HG02938 (cell line): ENCODE data around the gene ZNF488.
"Not testable (repeated sequence)": the region's sequence is repeated elsewhere in the genome, so short reads cannot be mapped to it uniquely, and the experiment has no call there.

ENCODE experiments used
- ATAC-seq: cut with Tn5 transposase; IDR thresholded peaks from one replicate; pipeline ENCODE4 v1.9.1; 2021; ENCODE audit warnings: mild to moderate bottlenecking, moderate library complexity; ENCODE audit not compliant: unreplicated experiment

ZNF488 gene

DNA sequence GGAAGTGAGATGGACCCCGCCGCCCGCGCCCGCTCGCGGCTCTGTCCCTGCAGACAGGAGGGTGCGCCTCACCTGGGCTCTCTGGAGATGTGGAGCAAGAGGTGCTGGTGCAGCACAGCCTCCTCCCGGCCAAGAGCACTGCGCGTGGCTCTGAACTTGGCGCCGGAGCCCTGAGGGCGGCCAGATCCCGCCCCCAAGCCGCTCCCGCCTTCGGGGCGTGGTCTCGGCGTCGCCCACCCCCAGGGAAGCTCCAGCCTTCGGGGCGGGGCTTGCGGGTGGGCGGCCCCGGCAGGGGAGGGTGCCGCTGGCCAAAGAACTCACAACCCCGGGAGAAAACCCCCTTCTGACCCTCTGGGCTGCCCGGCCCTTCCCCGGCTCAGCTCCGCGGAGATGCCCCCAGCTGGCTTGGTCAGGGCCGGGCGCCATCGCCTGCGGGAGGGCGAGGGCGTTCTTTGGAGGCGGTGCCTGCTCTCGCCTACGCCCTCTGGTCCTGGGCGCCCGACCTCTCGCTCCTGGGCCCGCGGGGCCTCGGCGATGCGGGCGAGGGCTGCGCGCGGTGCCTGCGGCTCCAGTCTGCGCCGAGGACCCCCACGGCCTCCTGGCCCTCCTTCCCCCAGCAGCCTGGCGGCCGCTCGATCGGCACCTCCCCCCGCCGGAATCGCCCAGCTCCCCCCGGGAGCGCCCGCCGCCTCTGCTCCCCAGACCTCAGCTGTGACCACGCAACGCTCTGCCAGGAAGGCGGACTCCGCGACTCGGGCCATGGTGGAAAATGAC lies at the start of gene ZNF488:
TSS of gene ZNF488 (minus strand) at position 146 of the 774 bp plus-strand sequence. CDS start 15,464 bp downstream, outside the sequence.
- peak; percentile 72 for ATAC-seq

DNA sequence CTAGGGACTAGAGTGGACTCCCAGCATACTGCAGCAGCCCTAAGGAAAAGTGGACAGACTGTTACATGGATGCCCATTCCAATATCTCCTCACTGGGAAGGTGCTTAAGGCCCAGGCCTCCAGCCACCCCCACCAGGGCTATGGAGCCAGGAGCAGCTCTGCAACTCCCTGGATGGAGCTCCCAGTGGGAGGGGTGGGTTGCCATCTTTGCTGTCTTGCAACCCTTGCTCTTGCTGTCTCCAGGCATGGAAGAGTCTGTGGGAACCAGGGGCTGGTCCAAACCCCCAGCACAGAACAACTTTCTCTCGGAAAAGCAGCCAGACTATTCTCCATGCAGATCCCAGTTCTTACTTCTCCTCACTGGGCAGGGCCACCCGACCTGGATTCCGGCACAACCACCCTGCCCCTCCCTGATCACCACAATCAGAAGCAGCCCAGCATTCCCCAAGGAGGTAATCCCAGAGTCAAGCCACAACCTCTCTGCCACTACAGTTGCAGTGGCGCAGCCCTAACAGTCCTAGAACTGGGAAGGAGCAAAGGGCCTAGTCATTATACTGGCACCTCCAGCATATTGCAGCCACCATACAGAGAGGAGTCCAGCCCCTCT lies 41.8 kb upstream of the ZNF488 start:
- no peak for ATAC-seq

DNA sequence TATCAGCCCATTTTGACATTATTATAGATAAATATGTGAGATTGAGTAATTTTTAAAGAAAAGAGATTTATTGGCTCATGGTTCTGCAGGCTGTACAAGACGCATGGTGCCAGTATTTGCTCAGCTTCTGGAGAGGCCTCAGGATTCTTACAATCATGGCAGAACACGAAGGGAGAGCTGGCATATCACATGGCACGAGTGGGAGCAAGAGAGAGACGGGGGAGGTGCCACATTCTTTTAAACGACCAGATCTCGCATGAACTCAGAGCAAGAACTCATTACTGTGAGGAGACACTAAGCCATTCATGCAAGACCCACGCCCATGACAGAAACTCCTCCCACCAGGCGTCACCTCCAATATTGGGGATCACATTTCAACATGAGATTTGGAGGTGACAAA lies 40.1 kb upstream of the ZNF488 start:
- ATAC-seq, result no peak

DNA sequence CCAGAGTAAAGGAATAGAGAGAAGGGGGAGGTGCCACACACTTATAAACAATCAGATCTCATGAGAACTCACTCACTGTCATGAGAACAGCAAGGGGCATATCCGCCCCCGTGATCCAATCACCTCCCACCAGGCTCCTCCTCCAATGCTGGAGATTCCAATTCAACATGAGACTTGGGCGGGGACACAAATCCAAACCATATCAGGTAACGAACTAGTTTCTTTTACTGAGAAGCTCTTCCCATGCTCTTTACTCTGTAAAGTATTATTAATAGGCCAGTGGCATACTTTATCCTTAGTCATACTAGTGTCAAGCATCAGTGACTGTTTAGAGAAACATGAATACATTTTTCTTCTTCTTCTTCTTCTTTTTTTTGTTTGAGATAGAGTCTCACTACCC lies 39.4 kb upstream of the ZNF488 start:
- ATAC-seq, result no peak

DNA sequence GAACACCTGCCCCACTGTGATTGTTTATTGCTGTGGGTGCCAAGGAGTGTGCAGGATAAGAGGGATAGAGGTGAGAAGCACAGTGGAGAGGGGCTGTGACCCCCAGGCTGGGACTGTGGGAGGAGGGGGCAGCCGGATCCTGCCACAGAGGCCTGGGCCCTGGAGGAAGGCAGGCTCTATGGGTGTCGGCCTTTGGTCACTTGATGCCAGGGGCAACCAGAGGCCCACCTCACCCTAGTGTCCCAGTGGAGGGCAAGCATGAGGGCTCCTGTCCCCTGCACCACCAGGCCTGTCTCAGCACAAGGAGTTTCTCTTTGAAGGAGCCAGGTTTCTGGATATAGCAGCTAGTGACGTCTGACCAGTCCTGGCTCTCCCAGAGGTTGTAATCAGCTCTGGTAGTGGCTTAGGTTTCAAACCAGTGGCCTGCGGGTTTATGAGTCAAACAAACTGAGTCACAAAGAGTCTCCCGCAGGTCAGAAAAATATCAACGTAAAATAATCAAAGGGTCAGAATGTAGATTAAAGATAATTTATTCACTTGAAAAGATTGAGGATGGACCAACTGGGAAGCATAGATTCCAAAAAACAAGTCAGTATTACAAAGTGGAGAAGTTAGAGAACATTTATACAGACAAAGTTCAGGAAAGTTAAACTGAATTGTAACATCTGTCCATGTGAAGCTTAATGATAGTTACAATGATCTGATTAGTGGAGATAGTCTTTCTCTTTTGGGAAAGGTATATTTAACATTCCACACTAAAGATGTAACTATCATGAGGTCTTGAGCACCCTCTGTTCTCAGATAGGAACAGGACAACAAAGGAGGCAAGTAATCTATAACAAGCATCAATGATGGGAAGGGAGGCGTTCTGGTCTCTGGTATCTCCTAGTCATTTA lies 37.2 kb upstream of the ZNF488 start:
- ATAC-seq, result no peak

- no peak for ATAC-seq
Observed at GRCh38 chr10:47420305-47421056, 36.4 kb upstream of the ZNF488 start.

- ATAC-seq, result no peak
Observed at GRCh38 chr10:47419421-47419820, 35.3 kb upstream of the ZNF488 start.

DNA sequence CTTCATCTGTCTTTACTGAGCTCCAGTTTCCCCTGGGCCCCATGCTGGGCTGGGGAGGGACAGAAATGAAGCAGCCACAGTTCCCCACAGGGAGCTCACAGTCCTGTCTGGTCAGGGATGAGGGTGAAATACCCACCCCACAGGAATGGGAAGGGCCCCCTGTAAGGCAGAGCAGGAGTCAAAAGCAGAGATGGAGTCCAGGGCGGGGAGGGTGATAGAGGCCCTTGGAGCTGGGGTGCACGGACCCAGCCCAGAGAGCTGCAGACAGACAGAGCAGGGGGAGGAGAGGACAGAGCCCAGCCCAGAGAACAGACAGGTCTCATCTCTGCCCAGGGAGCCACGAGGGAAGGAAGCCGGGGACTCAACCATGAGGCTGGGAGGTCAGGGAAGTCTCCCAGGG lies 34.9 kb upstream of the ZNF488 start:
- no peak for ATAC-seq

- ATAC-seq, result no peak
Observed at GRCh38 chr10:47418321-47418720, 34.2 kb upstream of the ZNF488 start.

DNA sequence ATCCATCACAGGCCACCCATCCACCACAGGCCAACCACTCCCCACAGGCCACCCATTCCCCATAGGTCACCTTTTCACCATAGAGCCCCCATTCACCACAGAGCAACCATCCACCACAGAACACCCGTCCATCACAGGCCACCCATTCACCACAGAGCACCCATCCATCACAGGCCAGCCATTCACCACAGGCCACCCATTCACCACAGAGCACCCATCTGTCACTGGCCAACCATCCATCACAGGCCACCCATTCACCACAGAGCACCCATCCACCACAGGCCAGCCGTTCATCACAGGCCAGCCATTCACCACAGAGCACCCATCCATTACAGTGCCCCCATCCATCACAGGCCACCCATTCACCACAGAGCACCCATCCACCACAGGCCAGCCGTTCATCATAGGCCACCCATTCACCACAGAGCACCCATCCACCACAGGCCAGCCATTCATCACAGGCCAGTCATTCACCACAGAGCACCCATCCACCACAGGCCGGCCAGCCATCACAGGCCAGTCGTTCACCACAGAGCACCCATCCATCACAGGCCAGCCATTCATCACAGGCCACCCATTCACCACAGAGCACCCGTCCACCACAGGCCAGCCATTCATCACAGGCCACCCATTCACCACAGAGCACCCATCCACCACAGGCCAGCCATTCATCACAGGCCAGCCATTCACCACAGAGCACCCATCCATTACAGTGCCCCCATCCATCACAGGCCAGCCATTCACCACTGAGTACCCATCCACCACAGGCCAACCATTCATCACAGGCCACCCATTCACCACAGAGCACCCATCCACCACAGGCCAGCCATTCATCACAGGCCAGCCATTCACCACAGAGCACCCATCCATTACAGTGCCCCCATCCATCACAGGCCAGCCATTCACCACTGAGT lies 32.5 kb upstream of the ZNF488 start:
- ATAC-seq, result not testable (repeated sequence)

GRCh38 chr10:47415520-47416304 lies 31.6 kb upstream of the ZNF488 start:
- ATAC-seq, result no peak

GRCh38 chr10:47414752-47415519 lies 30.8 kb upstream of the ZNF488 start:
- ATAC-seq, result no peak

DNA sequence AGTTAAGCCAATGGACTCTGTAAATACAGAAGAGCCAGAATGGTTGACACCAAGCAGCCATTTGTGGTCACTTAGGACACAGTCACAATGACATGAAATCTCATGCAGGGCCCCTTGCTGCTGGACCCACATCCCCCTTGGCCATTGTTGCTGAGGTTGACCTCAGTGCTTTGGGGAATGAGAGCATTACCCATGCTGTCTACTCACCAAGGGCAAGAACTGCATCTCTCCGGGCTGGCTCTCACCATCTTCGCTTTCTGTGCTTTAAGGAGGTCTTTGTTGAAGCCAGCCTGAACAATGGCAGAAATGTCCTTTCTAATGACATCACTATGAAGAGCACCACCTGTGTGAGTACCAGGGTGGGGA lies 30.1 kb upstream of the ZNF488 start:
- no peak for ATAC-seq

- ATAC-seq, result no peak
Observed at GRCh38 chr10:47413531-47414226, 29.6 kb upstream of the ZNF488 start.

DNA sequence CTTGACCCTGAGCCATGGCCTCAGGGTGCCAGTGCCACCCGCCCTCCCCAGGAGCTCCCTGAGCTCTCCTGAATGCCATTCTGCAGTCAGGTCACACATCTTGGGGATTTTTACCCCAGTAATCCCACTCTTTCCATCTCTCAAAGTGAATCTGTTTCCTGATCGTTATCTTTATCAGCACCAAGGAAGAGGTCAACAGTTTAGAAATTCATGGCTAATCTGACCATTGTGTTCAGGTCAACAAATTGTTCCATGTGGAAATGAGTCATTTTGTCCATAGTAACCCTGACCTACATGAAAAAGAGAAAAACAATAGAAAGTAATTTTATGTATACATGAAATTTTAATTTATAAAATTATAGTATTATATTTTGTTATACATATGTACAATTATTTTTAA lies 28.8 kb upstream of the ZNF488 start:
- no peak for ATAC-seq

DNA sequence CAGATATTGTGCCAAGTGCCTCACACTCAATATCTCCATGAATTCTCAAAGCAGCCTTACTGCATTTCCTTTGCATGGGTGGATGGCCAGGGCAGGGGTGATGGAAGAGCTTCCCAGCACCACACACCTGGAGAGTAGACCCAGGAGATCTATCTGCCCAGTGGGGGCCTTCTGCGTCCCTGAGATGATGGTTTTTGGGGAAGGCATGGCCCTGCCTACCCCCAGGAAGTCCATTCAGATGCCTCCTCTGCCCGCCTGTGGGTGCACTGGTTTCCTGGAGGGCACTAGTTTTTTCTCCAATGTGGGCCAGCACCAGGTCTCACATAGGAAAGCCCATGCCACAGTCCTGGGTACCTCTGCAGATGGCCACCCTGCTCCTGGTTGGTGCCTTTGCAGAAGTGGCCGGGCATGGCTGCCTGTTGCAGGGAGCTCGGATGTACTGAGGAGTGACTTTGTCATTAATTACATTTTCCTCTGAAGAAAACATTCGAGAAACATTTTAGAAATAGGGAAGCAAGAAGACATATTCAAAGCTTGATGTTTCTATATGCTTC lies 28.2 kb upstream of the ZNF488 start:
- ATAC-seq, result no peak

DNA sequence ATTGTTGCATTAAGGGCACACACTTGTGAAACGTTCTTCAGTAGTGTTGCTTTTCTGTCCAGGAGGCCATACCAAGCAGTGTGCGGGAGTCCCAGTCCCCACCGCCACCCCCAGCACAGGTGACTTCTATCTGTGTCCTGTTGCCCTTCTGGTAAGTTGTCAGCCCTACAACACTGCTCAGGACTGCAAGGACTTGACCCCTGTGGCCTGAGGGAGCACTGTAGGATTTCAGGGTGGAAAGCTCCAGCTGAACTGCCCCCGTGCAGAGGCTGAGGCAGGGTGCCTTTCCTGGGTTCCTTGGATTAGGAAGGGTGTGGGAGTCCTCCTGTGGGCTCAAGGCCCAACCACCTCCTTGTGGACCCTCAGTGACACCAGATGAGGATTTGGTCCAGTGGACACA lies 26.8 kb upstream of the ZNF488 start:
- no peak for ATAC-seq
